ENCODE data around the gene EGR2. TPM values are rescaled to one million over a fixed set of nuclear protein-coding genes. Genes with fewer than 3 reads are reported as not detected.
A peak's percentile ranks its signal among the peaks of the same experiment; 100 is the strongest.

The EGR2 gene
- total RNA-seq, 6 experiments from 2014 or later, result 0.17 to 1.3 (median 0.99) TPM; not detected in 2

DNA sequence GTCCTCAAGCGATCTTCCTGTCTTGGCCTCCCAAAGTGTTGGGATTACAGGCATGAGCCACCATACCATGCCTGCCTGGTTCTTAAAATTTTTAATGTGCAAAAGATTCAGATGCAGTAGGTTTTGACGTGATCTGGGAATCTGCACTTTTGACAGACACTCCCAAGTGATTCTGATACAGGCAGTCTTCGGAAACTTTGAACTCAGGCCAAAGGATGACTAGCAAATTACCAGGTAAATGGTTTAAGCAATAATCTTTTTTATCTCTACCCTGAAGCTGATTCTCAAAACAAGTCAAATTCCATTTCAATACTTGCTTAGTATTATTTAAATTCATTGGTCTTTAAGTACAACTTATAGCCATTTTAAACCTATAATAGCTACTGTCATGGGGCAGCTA, 14.3 kb downstream of the EGR2 start:
- H3K27ac ChIP-seq, result no peak overlapping the region
- ATAC-seq (no peak), DNase-seq (no peak)
- no peaks in the 10 kb centered on the region for H3K27me3 ChIP-seq
- no peak overlapping the region for H3K4me3 ChIP-seq
- H3K9me3 ChIP-seq, result no peaks in the 10 kb centered on the region
- TF ChIP-seq, protein P1, sequence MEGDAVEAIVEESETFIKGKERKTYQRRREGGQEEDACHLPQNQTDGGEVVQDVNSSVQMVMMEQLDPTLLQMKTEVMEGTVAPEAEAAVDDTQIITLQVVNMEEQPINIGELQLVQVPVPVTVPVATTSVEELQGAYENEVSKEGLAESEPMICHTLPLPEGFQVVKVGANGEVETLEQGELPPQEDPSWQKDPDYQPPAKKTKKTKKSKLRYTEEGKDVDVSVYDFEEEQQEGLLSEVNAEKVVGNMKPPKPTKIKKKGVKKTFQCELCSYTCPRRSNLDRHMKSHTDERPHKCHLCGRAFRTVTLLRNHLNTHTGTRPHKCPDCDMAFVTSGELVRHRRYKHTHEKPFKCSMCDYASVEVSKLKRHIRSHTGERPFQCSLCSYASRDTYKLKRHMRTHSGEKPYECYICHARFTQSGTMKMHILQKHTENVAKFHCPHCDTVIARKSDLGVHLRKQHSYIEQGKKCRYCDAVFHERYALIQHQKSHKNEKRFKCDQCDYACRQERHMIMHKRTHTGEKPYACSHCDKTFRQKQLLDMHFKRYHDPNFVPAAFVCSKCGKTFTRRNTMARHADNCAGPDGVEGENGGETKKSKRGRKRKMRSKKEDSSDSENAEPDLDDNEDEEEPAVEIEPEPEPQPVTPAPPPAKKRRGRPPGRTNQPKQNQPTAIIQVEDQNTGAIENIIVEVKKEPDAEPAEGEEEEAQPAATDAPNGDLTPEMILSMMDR (IDR thresholded peaks at IDR 0.05), result no peak
- TF ChIP-seq POLR2A (IDR thresholded peaks at IDR 0.05), result no peak
- intact Hi-C loops (cut with DNase I), result no loop called here
- peaks cover 0 to 13% (median 10%) of the 10 kb centered on the region in 4 donors for H3K4me1 ChIP-seq
- no peaks in the 10 kb centered on the region for H3K36me3 ChIP-seq
- WGBS (ENCODE audit: insufficient coverage, low coverage, low lambda C conversion rate, missing lambda C conversion rate), result 81% methylated on average over 3 of the region's 3 CpGs

DNA sequence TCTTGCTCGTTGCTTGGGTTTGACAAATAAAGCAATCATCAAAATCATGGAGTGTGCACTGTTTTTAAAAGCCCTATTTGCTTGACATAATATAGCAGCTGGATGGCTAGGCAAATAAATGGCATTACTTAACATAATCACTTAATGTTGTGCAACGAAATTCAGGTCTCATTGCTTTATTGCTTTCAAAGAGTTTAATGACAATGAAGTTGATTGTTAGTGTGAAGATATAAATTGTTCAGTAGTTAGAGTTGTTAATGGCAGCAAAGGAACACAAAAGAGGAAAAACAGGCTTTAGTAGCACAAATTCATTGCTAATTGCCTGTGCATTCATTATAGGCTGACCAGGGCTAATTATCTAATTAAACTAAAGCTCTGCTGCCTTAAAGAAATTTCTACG, 19.3 kb downstream of the EGR2 start:
- no peaks in the 10 kb centered on the region for H3K4me1 ChIP-seq
- 71% methylated on average over 3 of the region's 3 CpGs for WGBS (ENCODE audit: insufficient coverage, low coverage, low lambda C conversion rate, missing lambda C conversion rate)
- intact Hi-C loops (cut with DNase I), result no loop called here
- ATAC-seq (no peak), DNase-seq (no peak)
- no peaks in the 10 kb centered on the region for H3K27me3 ChIP-seq
- no peaks in the 10 kb centered on the region for H3K9me3 ChIP-seq
- no peak overlapping the region for H3K4me3 ChIP-seq
- no peak for TF ChIP-seq POLR2A (IDR thresholded peaks at IDR 0.05)
- TF ChIP-seq, protein P1 (IDR thresholded peaks at IDR 0.05), result no peak
- H3K36me3 ChIP-seq, result no peaks in the 10 kb centered on the region
- H3K27ac ChIP-seq, result no peak overlapping the region

DNA sequence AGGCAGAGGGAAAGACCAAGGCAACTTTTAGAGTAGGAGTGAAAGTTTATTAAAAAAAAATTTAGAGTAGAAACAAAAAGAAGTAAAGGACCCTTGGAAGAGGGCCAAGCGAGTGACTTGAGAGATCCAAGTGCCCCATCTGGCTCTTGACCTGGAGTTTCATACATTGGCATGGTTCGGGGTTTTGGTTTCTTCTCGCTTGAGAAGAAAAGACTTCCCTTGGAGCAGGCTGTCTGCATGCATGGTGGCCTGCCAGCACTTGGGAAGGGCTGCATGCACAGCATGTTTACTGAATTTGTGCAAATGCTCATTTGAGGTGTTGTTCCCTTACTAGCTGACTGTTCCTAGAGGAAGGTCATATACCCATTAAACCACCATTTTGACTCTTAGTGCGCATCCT, 20.4 kb downstream of the EGR2 start:
- TF ChIP-seq POLR2A (IDR thresholded peaks at IDR 0.05), result no peak
- TF ChIP-seq, protein P1 (IDR thresholded peaks at IDR 0.05), result no peak
- intact Hi-C loops (cut with DNase I), result no loop called here

DNA sequence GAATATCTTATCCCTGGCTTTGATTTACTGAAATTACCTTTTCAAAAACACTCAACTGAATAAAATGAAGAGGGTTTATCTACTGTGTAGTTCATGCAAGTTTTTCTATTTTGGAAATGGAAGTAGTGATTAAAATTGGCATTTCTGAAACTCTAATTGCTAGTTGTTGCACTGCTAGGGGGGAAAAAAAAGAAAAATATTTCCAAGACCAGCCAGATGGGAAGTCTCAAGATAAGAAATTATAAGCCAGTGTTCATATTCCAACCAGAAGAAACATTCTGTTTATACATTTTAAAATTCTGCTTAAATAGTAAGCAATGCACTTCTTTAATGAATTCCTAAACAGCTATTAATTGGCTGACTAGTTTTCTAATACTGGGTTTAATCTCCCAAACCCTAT, 21.1 kb downstream of the EGR2 start:
- DNase-seq, result no peak
- intact Hi-C loops (cut with DNase I), result no loop called here

More for the DNA sequence above, 20.4 kb downstream of the EGR2 start:
- Histone ChIP-seq H3K27ac (no peak overlapping the region), H3K4me1 (no peaks in the 10 kb centered on the region), H3K27me3 (no peaks in the 10 kb centered on the region), H3K36me3 (no peaks in the 10 kb centered on the region), H3K4me3 (no peak overlapping the region), H3K9me3 (no peaks in the 10 kb centered on the region)
- DNase-seq, result no peak
- 88% methylated on average over 1 of the region's 4 CpGs for WGBS (ENCODE audit: insufficient coverage, low coverage, low lambda C conversion rate, missing lambda C conversion rate)
- ATAC-seq, result no peak

More for the DNA sequence above, 21.1 kb downstream of the EGR2 start:
- no peaks in the 10 kb centered on the region for H3K9me3 ChIP-seq
- no peaks in the 10 kb centered on the region for H3K36me3 ChIP-seq
- no peaks in the 10 kb centered on the region for H3K27me3 ChIP-seq
- H3K27ac ChIP-seq, result peak overlapping the region in 1 of 3 donors; percentile 6
- no peaks in the 10 kb centered on the region for H3K4me1 ChIP-seq
- no peak for TF ChIP-seq POLR2A (IDR thresholded peaks at IDR 0.05)
- TF ChIP-seq, protein P1 (IDR thresholded peaks at IDR 0.05), result no peak
- ATAC-seq, result no peak
- H3K4me3 ChIP-seq, result no peak overlapping the region
